SH-SY5Y (cell line): ENCODE data around the gene TRPV5.

ENCODE experiments used
- GATA2 ChIP-seq: IDR thresholded peaks from 2 replicates; pipeline ENCODE4 v1.6.1; 2011; ENCODE audit warnings: mild to moderate bottlenecking, low read depth, low read length
- GATA3 ChIP-seq: IDR thresholded peaks from 2 replicates; pipeline ENCODE4 v1.6.1; 2011; ENCODE audit warnings: low read depth, mild to moderate bottlenecking, low read length, moderate library complexity

The TRPV5 gene

GRCh38 chr7:142954680-142955268 is 21.2 kb upstream of the TRPV5 start:
- TF ChIP-seq GATA2 (no peak), GATA3 (no peak)

- TF ChIP-seq GATA3 (no peak), GATA2 (no peak)
Measured at GRCh38 chr7:142950235-142950634, 16.7 kb upstream of the TRPV5 start.

- no peak for TF ChIP-seq GATA3
- TF ChIP-seq GATA2 = no peak
Measured at GRCh38 chr7:142948603-142949002, 15.1 kb upstream of the TRPV5 start.

GRCh38 chr7:142945001-142945400 is 11.5 kb upstream of the TRPV5 start:
- no peak for TF ChIP-seq GATA3

DNA sequence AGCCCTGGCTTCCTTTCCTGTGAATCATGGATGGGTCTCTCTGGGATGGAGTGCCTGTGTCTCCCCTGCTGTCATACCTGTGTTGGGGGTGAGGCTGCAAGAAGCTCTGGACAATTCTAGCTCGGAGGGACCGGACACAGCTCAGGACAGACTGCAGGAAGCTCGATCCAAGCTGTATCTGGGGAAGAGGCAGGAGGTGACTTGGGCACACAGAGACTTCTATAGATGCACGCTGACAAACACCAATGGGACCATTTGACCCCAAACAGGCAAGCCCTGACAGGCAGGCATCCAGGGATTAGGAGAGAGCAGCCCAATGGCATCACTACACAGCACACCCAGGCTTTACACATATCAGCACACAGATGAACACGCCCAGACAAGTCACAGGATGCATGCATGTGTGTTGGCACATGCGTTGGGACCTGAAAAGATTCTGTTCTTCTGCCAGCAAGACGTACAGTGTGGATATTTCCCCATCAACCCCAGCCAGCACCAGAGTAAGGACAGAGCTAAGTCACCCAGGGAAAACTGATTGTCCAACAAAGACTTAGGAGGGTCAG is 10.2 kb upstream of the TRPV5 start:
- TF ChIP-seq GATA2 (no peak), GATA3 (no peak)

- TF ChIP-seq GATA3 (no peak), GATA2 (no peak)
Measured at GRCh38 chr7:142942746-142943145, 9.2 kb upstream of the TRPV5 start.

- TF ChIP-seq GATA3 (no peak), GATA2 (no peak)
Measured at GRCh38 chr7:142941541-142941940, 8.0 kb upstream of the TRPV5 start.

DNA sequence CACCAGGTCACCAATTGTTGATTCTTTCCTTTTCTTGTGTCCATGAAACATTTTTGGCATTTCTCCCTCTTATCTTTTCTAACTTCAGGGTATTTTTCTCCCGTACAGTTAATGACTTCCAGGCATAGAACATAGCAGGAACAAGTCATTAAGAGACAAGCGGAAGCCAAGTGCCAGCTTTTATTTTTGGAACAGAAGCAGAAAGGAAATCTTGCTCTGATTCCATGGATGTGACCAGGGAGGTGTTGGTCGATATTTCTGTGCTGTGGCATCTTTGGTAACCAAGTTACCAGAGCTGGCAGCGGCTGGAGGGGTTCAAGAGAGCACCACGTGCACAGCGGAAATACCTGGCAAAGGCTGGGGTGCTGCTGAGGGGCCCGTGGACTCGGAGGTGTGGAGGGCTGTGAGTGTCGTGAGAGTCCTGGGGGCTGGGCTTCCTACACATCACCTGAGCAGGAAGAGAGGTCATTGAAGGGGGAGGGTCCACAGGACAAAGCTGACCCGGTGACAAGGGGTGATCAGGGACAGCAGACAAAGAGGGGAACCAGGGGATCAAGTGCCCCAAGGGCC is 7.5 kb upstream of the TRPV5 start:
- no peak for TF ChIP-seq GATA3
- TF ChIP-seq GATA2 = no peak

DNA sequence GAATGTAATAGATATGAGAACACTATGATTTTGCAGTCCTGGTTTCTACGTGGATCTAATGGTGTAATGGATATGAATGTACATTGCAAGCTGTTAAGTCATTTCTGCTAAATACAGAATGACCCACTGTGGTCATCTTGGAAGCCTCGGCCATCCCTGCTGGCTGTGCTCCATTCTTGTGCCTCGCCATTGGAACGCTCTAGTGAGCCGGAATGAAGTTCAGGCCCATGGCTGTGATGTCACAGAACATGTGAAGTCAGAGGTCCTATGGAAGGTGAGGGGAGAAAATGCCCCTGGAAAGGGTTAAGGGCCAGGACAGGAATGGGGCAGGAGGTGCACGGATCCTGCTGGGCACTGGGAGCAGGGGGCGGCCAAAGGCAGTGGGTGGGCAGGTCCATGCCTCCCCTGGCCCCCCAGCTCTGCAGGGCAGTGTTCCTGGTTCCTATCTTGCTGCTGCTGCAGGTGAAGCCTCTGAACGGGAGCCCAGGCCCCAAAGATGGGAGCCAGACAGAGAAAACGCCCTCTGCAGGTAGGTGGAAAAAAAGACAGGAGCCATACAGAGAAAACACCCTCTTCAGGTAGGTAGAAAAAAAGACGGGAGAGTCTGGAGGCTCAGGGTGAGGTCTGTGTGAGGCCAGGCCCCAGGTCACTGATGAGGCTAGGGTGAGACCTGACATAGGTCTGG is 5.8 kb upstream of the TRPV5 start, which contains the start of gene LLCFC1:
TSS of gene LLCFC1 (plus strand) at position 259 of the 685 bp plus-strand sequence. CDS start at position 397, 138 bp downstream.
- TF ChIP-seq GATA3 (no peak), GATA2 (no peak)

DNA sequence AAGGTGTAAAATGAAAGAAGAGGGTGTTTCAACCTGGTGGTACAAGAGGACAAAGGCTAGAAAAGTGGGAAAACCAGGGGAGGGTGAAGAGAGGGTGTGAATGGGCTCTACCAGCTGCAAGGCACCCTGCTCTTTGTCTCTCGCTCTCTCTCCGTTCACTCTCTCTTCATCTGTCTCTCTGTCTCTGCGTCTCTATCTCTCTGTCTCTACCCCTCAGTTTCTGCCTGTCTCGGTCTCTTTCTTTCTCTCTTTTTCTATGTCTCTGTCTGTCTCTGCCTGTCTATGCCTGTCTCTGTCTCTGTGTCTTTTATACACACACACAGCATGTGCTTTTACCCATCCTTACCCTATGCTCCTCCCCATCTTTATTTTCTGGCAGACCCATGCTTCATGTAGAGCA is 5.1 kb upstream of the TRPV5 start:
- TF ChIP-seq GATA3 = no peak

- no peak for TF ChIP-seq GATA3
- TF ChIP-seq GATA2 = no peak
Measured at GRCh38 chr7:142935941-142936565, 2.5 kb upstream of the TRPV5 start.

- no peak for TF ChIP-seq GATA2
- no peak for TF ChIP-seq GATA3
Measured at GRCh38 chr7:142934056-142934455, 510 bp upstream of the TRPV5 start.

GRCh38 chr7:142933092-142933475 is 462 bp downstream of the TRPV5 start:
- TF ChIP-seq GATA2 (no peak), GATA3 (no peak)

- TF ChIP-seq GATA2 = no peak
- no peak for TF ChIP-seq GATA3
Measured at GRCh38 chr7:142932386-142933091, 1.0 kb downstream of the TRPV5 start.
